HG03095 (cell line): ENCODE results near the gene PNPLA8.

Experiments used
- ATAC-seq: cut with Tn5 transposase; IDR thresholded peaks from one replicate; pipeline ENCODE4 v1.9.1; 2021; ENCODE audit warnings: moderate library complexity; ENCODE audit not compliant: unreplicated experiment

PNPLA8 gene

GRCh38 chr7:108448584-108449505 is 77.1 kb downstream of the PNPLA8 start:
- no peak for ATAC-seq

GRCh38 chr7:108442039-108442568 is 83.8 kb downstream of the PNPLA8 start:
- ATAC-seq = no peak

- no peak for ATAC-seq
These were observed 84.5 kb downstream of the PNPLA8 start for GRCh38 chr7:108441392-108441955.

GRCh38 chr7:108440613-108441012 is 85.3 kb downstream of the PNPLA8 start:
- ATAC-seq = no peak

- no peak for ATAC-seq
These were observed 89.0 kb downstream of the PNPLA8 start for GRCh38 chr7:108436906-108437305.

GRCh38 chr7:108434010-108434409 is 91.9 kb downstream of the PNPLA8 start:
- ATAC-seq = no peak

GRCh38 chr7:108431099-108431498 is 94.8 kb downstream of the PNPLA8 start:
- ATAC-seq = no peak

GRCh38 chr7:108430664-108431063 is 95.3 kb downstream of the PNPLA8 start:
- ATAC-seq = no peak

GRCh38 chr7:108427766-108428165 is 98.2 kb downstream of the PNPLA8 start:
- no peak for ATAC-seq

GRCh38 chr7:108425714-108426275 is 100.1 kb downstream of the PNPLA8 start:
- ATAC-seq = no peak

- no peak for ATAC-seq
These were observed 101.9 kb downstream of the PNPLA8 start for GRCh38 chr7:108424013-108424412.

GRCh38 chr7:108423089-108423989 is 102.6 kb downstream of the PNPLA8 start:
- no peak for ATAC-seq

GRCh38 chr7:108421720-108422331 is 104.1 kb downstream of the PNPLA8 start:
- no peak for ATAC-seq
